Body of pancreas (tissue), 4 donors: ENCODE results near the gene CCDC6.

Source experiments
- CTCF ChIP-seq, 7 experiments: fragments of 450-650 bp in 4 of 7; fragments of 200-600 bp in 3 of 7; sonication (generic) in 3 of 7; IDR thresholded peaks; one replicate each; pipeline ENCODE4 v1.5.1; 2016 to 2019; ENCODE audit warnings: antibody characterized with exemption in 7 of 7
- POLR2A ChIP-seq, 3 donors: fragments of 450-650 bp; IDR thresholded peaks; one replicate each; pipeline ENCODE4 v1.6.1; 2016; ENCODE audit warnings: antibody characterized with exemption in 3 of 3, mild to moderate bottlenecking in 2 of 3

DNA sequence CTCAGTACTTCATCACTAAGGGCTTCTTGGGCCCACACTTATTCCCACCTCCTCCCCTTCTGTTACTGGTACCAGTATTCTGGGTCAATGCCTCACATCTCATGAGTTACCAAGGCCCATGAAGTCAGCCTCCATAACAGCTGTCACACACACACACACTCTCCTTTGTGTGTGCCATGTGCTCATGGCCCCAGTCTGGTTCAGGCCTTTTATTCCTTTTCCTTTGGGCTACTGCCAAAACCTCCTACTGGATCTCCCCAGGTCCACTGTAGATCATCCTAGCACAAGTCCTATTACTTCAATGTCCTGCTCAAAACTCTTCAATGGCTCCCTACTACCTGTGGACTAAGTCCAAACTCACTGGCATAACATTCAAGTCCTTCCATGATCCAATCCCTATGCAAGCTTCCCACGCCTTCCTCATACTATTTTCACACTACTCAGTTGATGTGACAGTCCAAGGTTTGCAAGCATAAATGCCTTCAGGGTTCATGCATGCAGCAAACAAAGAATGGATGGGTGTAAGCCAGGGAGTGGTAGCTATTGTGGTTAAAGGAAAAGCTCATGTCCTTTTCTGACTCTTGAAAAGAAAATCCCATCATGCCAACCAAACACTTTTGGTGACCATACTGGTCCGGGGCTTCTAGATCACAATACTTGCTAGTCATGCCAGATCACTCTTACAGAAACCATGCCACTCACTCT, 68.1 kb downstream of the CCDC6 start:
- no peak for TF ChIP-seq CTCF (IDR thresholded peaks at IDR 0.05)
- TF ChIP-seq POLR2A (IDR thresholded peaks at IDR 0.05) = no peak
